AG09319 (cell line): ENCODE measurements around the gene DOHH.

ENCODE experiments used
- DNase-seq: peaks from one replicate; pipeline ENCODE4 v3.0.0-alpha.2; 2010; ENCODE audit warnings: low read depth; ENCODE audit errors: extremely low read depth
- TF ChIP-seq, protein P1 (sequence below): IDR thresholded peaks from 2 replicates; pipeline ENCODE4 v1.5.1; 2011; ENCODE audit warnings: low read depth, mild to moderate bottlenecking, inconsistent platforms, low read length, moderate library complexity

The DOHH gene

GRCh38 chr19:3544742-3545668, 44.5 kb upstream of the DOHH start:
- TF ChIP-seq, protein P1, sequence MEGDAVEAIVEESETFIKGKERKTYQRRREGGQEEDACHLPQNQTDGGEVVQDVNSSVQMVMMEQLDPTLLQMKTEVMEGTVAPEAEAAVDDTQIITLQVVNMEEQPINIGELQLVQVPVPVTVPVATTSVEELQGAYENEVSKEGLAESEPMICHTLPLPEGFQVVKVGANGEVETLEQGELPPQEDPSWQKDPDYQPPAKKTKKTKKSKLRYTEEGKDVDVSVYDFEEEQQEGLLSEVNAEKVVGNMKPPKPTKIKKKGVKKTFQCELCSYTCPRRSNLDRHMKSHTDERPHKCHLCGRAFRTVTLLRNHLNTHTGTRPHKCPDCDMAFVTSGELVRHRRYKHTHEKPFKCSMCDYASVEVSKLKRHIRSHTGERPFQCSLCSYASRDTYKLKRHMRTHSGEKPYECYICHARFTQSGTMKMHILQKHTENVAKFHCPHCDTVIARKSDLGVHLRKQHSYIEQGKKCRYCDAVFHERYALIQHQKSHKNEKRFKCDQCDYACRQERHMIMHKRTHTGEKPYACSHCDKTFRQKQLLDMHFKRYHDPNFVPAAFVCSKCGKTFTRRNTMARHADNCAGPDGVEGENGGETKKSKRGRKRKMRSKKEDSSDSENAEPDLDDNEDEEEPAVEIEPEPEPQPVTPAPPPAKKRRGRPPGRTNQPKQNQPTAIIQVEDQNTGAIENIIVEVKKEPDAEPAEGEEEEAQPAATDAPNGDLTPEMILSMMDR = peak; percentile 96
- no peak for DNase-seq

DNA sequence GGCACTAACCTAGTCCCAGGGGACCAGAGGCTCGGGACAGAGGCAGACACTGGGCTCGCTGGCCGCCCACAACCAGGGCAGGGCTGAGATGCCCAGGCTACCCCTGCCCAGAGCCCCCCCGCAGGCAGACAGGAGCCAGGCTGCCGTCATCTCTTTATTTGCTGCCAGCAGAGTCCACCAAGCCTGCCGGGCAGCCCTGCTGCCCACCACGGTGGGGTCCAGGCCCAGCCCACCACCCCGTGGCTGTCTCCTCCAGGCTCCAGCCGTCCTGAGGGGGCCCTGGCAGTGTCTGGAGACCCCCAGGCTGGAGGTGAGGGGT, 43.5 kb upstream of the DOHH start:
- no peak for DNase-seq

DNA sequence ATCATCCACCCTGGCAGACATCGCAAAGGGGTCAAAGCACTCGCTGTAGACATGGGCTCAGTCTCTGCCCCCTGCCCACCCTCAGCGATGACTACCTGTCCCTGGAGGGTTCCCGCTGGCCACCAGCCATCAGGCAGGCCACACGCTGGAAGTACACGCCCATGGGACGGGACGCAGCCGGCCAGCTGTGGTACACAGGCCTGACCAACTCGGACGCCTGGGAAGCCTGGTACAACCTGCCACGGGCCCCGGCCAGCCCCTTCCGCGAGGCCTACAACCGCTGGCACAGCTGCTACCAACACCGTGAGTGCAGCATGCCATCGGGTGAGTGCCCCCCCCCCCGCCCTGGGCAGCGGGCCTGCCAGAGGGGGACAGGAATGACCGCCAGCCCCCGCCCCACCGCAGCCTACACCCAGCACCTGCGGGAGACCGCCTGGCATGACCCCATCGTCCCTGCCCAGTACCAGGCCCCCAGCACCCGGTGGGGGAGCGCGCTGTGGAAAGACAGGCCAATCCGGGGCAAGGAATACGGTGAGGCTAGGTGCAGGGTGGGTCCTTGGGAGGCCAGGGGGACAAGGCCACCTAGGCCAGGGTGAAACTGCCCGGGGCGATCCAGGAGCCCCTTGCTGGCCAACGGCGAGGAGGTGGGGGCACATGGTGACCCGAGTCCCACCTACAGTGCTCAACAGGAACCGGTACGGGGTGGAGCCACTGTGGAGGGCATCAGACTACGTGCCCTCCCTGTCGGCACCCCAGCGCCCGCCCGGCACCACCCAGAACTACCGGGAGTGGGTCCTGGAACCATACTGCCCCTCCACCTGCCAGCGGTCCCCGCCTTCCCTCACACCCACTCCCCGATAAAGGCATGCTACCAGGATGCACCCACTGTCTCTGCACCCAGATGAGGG, 42.9 kb upstream of the DOHH start:
- DNase-seq = no peak

More for the DNA sequence above, 43.5 kb upstream of the DOHH start:
- TF ChIP-seq, protein P1 = no peak

GRCh38 chr19:3539756-3540118, 39.3 kb upstream of the DOHH start:
- DNase-seq = no peak
- TF ChIP-seq, protein P1 = no peak

More for the DNA sequence above, 42.9 kb upstream of the DOHH start:
- TF ChIP-seq, protein P1 = no peak

- DNase-seq = no peak
- TF ChIP-seq, protein P1 = no peak
These were observed 38.7 kb upstream of the DOHH start, which contains the start of gene TEKTIP1 for GRCh38 chr19:3538965-3539755. TSS of gene TEKTIP1 (plus strand) at chr19:3539174. CDS start at chr19:3539178, 4 bp downstream.

GRCh38 chr19:3538258-3538929, 37.9 kb upstream of the DOHH start:
- TF ChIP-seq, protein P1 = no peak
- DNase-seq = no peak
